ENCODE data around the gene ENDOV.

The ENDOV gene

GRCh38 chr17:80482555-80483308 lies 67.8 kb downstream of the ENDOV start:
- Histone ChIP-seq H3K36me3 (ENCODE audit: control insufficient read depth in 4 of 4, insufficient read depth in 4 of 4, low read length in 3 of 4) (no peaks in the 10 kb centered on the region), H3K4me1 (ENCODE audit: control extremely low read depth in 1 of 4, control insufficient read depth in 4 of 4, insufficient read depth in 4 of 4, low read length in 3 of 4) (peaks cover 0 to 13% (median 12%) of the 10 kb centered on the region in 4 experiments), H3K4me3 (ENCODE audit: control insufficient read depth in 1 of 7, extremely low read depth in 1 of 7, insufficient read depth in 4 of 7, low read depth in 2 of 7, low read length in 6 of 7) (no peak overlapping the region), H3K27me3 (replicated peaks in 2 of 5; ENCODE audit: control insufficient read depth in 4 of 5, insufficient read depth in 5 of 5, low read length in 4 of 5) (peaks cover 0 to 85% (median 37%) of the 10 kb centered on the region in 5 experiments), H3K27ac (ENCODE audit: insufficient read depth in 1 of 2, low read depth in 1 of 2, low read length in 2 of 2, poor library complexity in 1 of 2, severe bottlenecking in 2 of 2) (no peak overlapping the region), H3K9me3 (ENCODE audit: control extremely low read depth in 1 of 5, control insufficient read depth in 4 of 5, insufficient read depth in 2 of 5, low read depth in 1 of 5, low read length in 4 of 5) (peaks cover 0 to 12% (median 9%) of the 10 kb centered on the region in 5 experiments)
- ChIA-PET CTCF (no interaction called here), POLR2A (no interaction called here)
- WGBS (ENCODE audit: insufficient coverage): 79% methylated on average over 16 of the region's 16 CpGs
- no peak for DNase-seq

- H3K27me3 ChIP-seq (replicated peaks in 2 of 5; ENCODE audit: control insufficient read depth in 4 of 5, insufficient read depth in 5 of 5, low read length in 4 of 5): peaks cover 0 to 64% (median 31%) of the 10 kb centered on the region in 5 experiments
- ChIA-PET CTCF (no interaction called here), POLR2A (no interaction called here)
- H3K4me3 ChIP-seq (ENCODE audit: control insufficient read depth in 1 of 7, extremely low read depth in 1 of 7, insufficient read depth in 4 of 7, low read depth in 2 of 7, low read length in 6 of 7): no peak overlapping the region
- 85% methylated on average over 8 of the region's 10 CpGs for WGBS (ENCODE audit: insufficient coverage)
- H3K36me3 ChIP-seq (ENCODE audit: control insufficient read depth in 4 of 4, insufficient read depth in 4 of 4, low read length in 3 of 4): no peaks in the 10 kb centered on the region
- peaks cover 0 to 12% (median 9%) of the 10 kb centered on the region in 5 experiments for H3K9me3 ChIP-seq (ENCODE audit: control extremely low read depth in 1 of 5, control insufficient read depth in 4 of 5, insufficient read depth in 2 of 5, low read depth in 1 of 5, low read length in 4 of 5)
- no peak overlapping the region for H3K27ac ChIP-seq (ENCODE audit: insufficient read depth in 1 of 2, low read depth in 1 of 2, low read length in 2 of 2, poor library complexity in 1 of 2, severe bottlenecking in 2 of 2)
- DNase-seq: no peak
- no peaks in the 10 kb centered on the region for H3K4me1 ChIP-seq (ENCODE audit: control extremely low read depth in 1 of 4, control insufficient read depth in 4 of 4, insufficient read depth in 4 of 4, low read length in 3 of 4)
Measured at GRCh38 chr17:80485846-80486245, 70.9 kb downstream of the ENDOV start.

DNA sequence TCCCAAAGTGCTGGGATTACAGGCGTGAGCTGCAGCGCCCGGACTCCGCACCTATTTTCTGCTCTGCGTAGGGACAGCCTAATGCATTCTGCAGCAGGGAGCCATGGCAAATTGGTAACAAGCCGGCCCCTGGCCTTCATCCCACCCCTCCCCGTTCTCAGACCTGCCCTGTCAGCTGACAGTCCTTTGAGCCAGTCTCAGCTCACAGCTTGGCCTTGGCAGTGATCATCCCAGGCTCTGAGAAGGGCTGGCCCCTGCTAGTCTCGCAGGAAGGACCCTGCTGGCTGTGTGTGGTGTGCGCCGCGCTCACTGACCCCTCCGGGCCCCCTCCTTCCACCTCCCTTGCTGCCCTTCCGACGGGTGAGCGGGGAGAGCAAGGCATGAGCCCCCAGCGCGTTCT lies 71.7 kb downstream of the ENDOV start:
- WGBS (ENCODE audit: insufficient coverage): 45% methylated on average over 12 of the region's 17 CpGs
- no peak for DNase-seq
- H3K27me3 ChIP-seq (replicated peaks in 2 of 5; ENCODE audit: control insufficient read depth in 4 of 5, insufficient read depth in 5 of 5, low read length in 4 of 5): peaks cover 0 to 64% (median 34%) of the 10 kb centered on the region in 5 experiments
- no peak overlapping the region for H3K27ac ChIP-seq (ENCODE audit: insufficient read depth in 1 of 2, low read depth in 1 of 2, low read length in 2 of 2, poor library complexity in 1 of 2, severe bottlenecking in 2 of 2)
- H3K4me3 ChIP-seq (ENCODE audit: control insufficient read depth in 1 of 7, extremely low read depth in 1 of 7, insufficient read depth in 4 of 7, low read depth in 2 of 7, low read length in 6 of 7): no peak overlapping the region
- no peaks in the 10 kb centered on the region for H3K4me1 ChIP-seq (ENCODE audit: control extremely low read depth in 1 of 4, control insufficient read depth in 4 of 4, insufficient read depth in 4 of 4, low read length in 3 of 4)
- POLR2A ChIA-PET: no interaction called here
- peaks cover 0 to 12% (median 9%) of the 10 kb centered on the region in 5 experiments for H3K9me3 ChIP-seq (ENCODE audit: control extremely low read depth in 1 of 5, control insufficient read depth in 4 of 5, insufficient read depth in 2 of 5, low read depth in 1 of 5, low read length in 4 of 5)
- CTCF ChIA-PET: no interaction called here
- no peaks in the 10 kb centered on the region for H3K36me3 ChIP-seq (ENCODE audit: control insufficient read depth in 4 of 4, insufficient read depth in 4 of 4, low read length in 3 of 4)

DNA sequence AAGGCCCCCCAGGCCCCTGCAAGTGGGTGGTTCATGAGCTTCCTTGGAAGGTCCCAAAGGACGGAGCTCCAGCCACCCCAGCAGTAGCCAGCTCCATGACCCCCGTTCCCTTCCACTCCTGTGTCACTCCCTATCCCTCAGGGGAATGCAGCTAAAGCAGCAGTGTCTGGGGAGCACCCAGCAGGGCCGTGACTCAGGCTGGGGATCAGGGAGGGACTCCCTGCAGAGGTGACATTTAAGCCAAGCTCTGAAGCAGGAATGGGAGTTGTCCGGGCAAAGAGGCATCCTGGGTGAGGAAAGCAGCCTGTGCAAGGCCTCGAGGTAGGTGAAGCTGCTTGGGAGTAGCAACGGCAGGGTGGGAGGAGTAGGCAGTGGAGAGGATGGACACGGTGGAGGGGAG lies 72.5 kb downstream of the ENDOV start:
- H3K4me3 ChIP-seq (ENCODE audit: control insufficient read depth in 1 of 7, extremely low read depth in 1 of 7, insufficient read depth in 4 of 7, low read depth in 2 of 7, low read length in 6 of 7): no peak overlapping the region
- no peak for DNase-seq
- H3K4me1 ChIP-seq (ENCODE audit: control extremely low read depth in 1 of 4, control insufficient read depth in 4 of 4, insufficient read depth in 4 of 4, low read length in 3 of 4): no peaks in the 10 kb centered on the region
- POLR2A ChIA-PET: no interaction called here
- CTCF ChIA-PET: no interaction called here
- peaks cover 0 to 63% (median 27%) of the 10 kb centered on the region in 5 experiments for H3K27me3 ChIP-seq (replicated peaks in 2 of 5; ENCODE audit: control insufficient read depth in 4 of 5, insufficient read depth in 5 of 5, low read length in 4 of 5)
- H3K27ac ChIP-seq (ENCODE audit: insufficient read depth in 1 of 2, low read depth in 1 of 2, low read length in 2 of 2, poor library complexity in 1 of 2, severe bottlenecking in 2 of 2): no peak overlapping the region
- H3K9me3 ChIP-seq (ENCODE audit: control extremely low read depth in 1 of 5, control insufficient read depth in 4 of 5, insufficient read depth in 2 of 5, low read depth in 1 of 5, low read length in 4 of 5): peaks cover 0 to 12% (median 9%) of the 10 kb centered on the region in 5 experiments
- H3K36me3 ChIP-seq (ENCODE audit: control insufficient read depth in 4 of 4, insufficient read depth in 4 of 4, low read length in 3 of 4): no peaks in the 10 kb centered on the region
- 68% methylated on average over 7 of the region's 7 CpGs for WGBS (ENCODE audit: insufficient coverage)
